Loucy (cell line): ENCODE results near the gene SOX1.

Experiments
- H2AFZ ChIP-seq: fragments of 200-600 bp; sonication (generic); 2 replicates; pipeline ENCODE4 v1.6.0; 2016; ENCODE audit warnings: antibody characterized with exemption, mild to moderate bottlenecking, low read length, moderate library complexity
- H3F3A ChIP-seq: fragments of 200-600 bp; 2 replicates; pipeline ENCODE4 v1.6.0; 2016; ENCODE audit warnings: antibody characterized with exemption, low read depth, mild to moderate bottlenecking
- H3K27me3 ChIP-seq: fragments of 200-600 bp; sonication (generic); 2 replicates; pipeline ENCODE4 v1.6.1; 2014; ENCODE audit warnings: low read length, mild to moderate bottlenecking; ENCODE audit not compliant: insufficient read depth, poor library complexity, severe bottlenecking
- H3K36me3 ChIP-seq: fragments of 200-600 bp; sonication (generic); 2 replicates; pipeline ENCODE4 v1.6.1; 2016; ENCODE audit warnings: low read length; ENCODE audit not compliant: insufficient read depth
- H3K4me1 ChIP-seq: fragments of 200-600 bp; sonication (generic); 2 replicates; pipeline ENCODE4 v1.5.1; 2014; ENCODE audit warnings: low read length, mild to moderate bottlenecking; ENCODE audit not compliant: insufficient read depth, poor library complexity, severe bottlenecking
- H3K4me2 ChIP-seq: fragments of 200-600 bp; sonication (generic); 2 replicates; pipeline ENCODE4 v1.6.0; 2014; ENCODE audit warnings: antibody characterized with exemption, low read length, low read depth, mild to moderate bottlenecking; ENCODE audit not compliant: poor library complexity, severe bottlenecking
- H3K4me3 ChIP-seq: fragments of 200-600 bp; sonication (generic); 2 replicates; pipeline ENCODE4 v1.5.1; 2014; ENCODE audit warnings: low read length, mild to moderate bottlenecking, mixed read lengths; ENCODE audit not compliant: poor library complexity, severe bottlenecking
- H3K79me2 ChIP-seq: fragments of 200-600 bp; sonication (generic); 2 replicates; pipeline ENCODE4 v1.6.1; 2014; ENCODE audit warnings: low read length; ENCODE audit not compliant: insufficient read depth
- H3K9ac ChIP-seq: fragments of 200-600 bp; sonication (generic); 2 replicates; pipeline ENCODE4 v1.6.0; 2014; ENCODE audit warnings: mild to moderate bottlenecking, low read depth, low read length, moderate library complexity; ENCODE audit not compliant: poor library complexity, severe bottlenecking
- H3K9me2 ChIP-seq: fragments of 200-600 bp; sonication (generic); replicated peaks from 2 replicates; pipeline ENCODE4 v1.6.1; 2016; ENCODE audit warnings: low read depth, low read length, mixed read lengths
- H3K9me3 ChIP-seq: fragments of 200-600 bp; sonication (generic); 2 replicates; pipeline ENCODE4 v1.6.1; 2014; ENCODE audit warnings: mild to moderate bottlenecking, antibody characterized with exemption, low read length, low read depth; ENCODE audit not compliant: insufficient read depth
- H4K20me1 ChIP-seq: fragments of 200-600 bp; sonication (generic); 2 replicates; pipeline ENCODE4 v1.6.0; 2014; ENCODE audit warnings: antibody characterized with exemption, low read length, mild to moderate bottlenecking; ENCODE audit not compliant: insufficient read depth, poor library complexity, severe bottlenecking
- EZH2phosphoT487 ChIP-seq: fragments of 200-600 bp; IDR thresholded peaks from 2 replicates; pipeline ENCODE4 v1.6.1; 2018; ENCODE audit warnings: antibody characterized with exemption, mild to moderate bottlenecking, moderate library complexity, borderline replicate concordance
- TF ChIP-seq, protein P1 (sequence below): fragments of 200-600 bp; sonication (generic); conservative IDR thresholded peaks from 2 replicates; pipeline ENCODE4 v1.5.1; 2014; ENCODE audit warnings: mild to moderate bottlenecking, antibody characterized with exemption, low read length

SOX1 gene

DNA sequence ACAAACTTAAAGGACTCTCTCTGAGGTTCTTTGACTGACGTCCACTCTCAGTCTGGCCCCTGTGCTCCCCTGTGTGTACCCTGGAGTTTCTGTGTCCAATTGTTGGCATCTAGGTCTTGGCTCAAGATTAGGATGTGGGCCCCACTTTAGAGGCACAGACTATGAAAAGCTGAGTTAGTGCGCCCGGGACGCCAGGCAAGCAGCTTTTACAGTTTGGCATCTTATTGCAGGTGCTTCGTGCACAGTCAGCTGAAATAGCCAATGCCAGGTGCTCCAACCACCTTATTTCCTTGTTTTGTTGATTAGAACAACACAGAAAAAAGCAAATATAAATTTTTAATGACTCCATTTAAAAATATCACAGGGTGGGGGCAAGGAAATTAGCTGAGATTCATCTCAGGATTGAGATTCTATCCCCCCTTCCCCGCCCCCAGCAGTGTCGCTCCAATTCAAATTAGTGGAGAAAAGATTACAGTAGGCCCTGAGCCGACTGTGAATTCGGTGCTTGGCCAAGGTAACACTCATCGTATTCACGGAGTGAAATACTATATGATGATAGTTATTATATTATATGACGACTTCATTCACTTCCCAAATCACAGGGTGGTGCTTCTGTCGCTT is 4.3 kb downstream of the SOX1 start:
- Histone ChIP-seq H3K9me3 (no peaks in the 10 kb centered on the region), H3K4me3 (no peak overlapping the region), H3K9me2 (no peaks in the 10 kb centered on the region), H3F3A (no peaks in the 10 kb centered on the region), H3K4me1 (no peaks in the 10 kb centered on the region), H3K79me2 (no peaks in the 10 kb centered on the region), H3K27me3 (no peaks in the 10 kb centered on the region), H3K36me3 (no peaks in the 10 kb centered on the region), H3K4me2 (no peak overlapping the region), H3K9ac (no peak overlapping the region), H2AFZ (no peak overlapping the region), H4K20me1 (no peaks in the 10 kb centered on the region)
- TF ChIP-seq, protein P1, sequence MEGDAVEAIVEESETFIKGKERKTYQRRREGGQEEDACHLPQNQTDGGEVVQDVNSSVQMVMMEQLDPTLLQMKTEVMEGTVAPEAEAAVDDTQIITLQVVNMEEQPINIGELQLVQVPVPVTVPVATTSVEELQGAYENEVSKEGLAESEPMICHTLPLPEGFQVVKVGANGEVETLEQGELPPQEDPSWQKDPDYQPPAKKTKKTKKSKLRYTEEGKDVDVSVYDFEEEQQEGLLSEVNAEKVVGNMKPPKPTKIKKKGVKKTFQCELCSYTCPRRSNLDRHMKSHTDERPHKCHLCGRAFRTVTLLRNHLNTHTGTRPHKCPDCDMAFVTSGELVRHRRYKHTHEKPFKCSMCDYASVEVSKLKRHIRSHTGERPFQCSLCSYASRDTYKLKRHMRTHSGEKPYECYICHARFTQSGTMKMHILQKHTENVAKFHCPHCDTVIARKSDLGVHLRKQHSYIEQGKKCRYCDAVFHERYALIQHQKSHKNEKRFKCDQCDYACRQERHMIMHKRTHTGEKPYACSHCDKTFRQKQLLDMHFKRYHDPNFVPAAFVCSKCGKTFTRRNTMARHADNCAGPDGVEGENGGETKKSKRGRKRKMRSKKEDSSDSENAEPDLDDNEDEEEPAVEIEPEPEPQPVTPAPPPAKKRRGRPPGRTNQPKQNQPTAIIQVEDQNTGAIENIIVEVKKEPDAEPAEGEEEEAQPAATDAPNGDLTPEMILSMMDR = no peak
- TF ChIP-seq EZH2phosphoT487 = no peak

DNA sequence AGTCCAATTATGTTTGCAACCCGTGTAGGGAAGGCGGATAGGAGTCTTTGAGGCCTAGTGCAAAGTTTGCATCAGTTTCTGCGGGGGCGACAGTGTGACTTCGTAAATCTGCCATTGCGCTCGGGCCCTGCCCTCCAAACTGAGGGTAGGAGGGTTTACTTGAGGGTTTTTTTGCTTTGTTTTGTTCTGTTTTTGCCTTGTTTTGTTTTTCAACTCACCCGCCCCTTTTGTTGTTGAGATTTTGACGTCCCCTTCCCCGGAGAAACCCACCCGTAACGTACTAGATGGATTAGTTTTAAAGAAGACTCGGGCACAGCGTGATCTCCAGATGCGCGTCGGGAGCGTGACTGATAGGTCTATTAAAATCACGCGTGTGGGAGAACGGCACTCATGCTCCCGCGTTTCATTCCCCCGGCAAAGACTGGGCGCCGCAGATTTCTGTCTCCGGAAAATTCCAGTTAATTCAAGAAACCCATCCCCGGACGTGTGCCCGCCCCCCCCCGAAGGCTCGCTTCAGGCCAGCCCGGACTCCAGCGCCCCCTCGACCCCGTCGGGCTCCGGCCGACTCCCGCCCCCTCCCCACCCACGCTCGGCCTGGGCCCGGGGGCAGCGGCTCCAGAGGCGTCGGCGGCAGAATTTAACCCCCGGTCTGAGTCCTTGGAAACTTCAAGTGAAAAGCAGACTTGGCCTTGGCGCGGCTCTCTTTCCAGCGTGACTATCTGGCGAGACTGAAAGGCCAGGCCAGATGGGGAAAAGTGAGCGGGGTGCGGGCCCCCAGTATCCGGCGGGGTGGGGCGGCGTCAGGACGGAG is 5.0 kb downstream of the SOX1 start:
- no peak overlapping the region for H3K9ac ChIP-seq
- no peak overlapping the region for H2AFZ ChIP-seq
- no peaks in the 10 kb centered on the region for H3K9me3 ChIP-seq
- H4K20me1 ChIP-seq = no peaks in the 10 kb centered on the region
- TF ChIP-seq, protein P1 = no peak
- no peak for TF ChIP-seq EZH2phosphoT487
- H3K4me3 ChIP-seq = no peak overlapping the region
- H3K36me3 ChIP-seq = no peaks in the 10 kb centered on the region
- no peaks in the 10 kb centered on the region for H3K9me2 ChIP-seq
- no peak overlapping the region for H3K4me2 ChIP-seq
- H3F3A ChIP-seq = no peaks in the 10 kb centered on the region
- no peaks in the 10 kb centered on the region for H3K4me1 ChIP-seq
- H3K27me3 ChIP-seq = no peaks in the 10 kb centered on the region
- H3K79me2 ChIP-seq = no peaks in the 10 kb centered on the region

GRCh38 chr13:112072534-112073244 is 5.7 kb downstream of the SOX1 start:
- no peaks in the 10 kb centered on the region for H3K9me2 ChIP-seq
- no peak overlapping the region for H3K9ac ChIP-seq
- no peaks in the 10 kb centered on the region for H3K9me3 ChIP-seq
- no peak overlapping the region for H3K4me3 ChIP-seq
- H3K4me1 ChIP-seq = no peaks in the 10 kb centered on the region
- H3F3A ChIP-seq = no peaks in the 10 kb centered on the region
- no peaks in the 10 kb centered on the region for H4K20me1 ChIP-seq
- no peaks in the 10 kb centered on the region for H3K36me3 ChIP-seq
- H2AFZ ChIP-seq = no peak overlapping the region
- no peak overlapping the region for H3K4me2 ChIP-seq
- H3K79me2 ChIP-seq = no peaks in the 10 kb centered on the region
- no peaks in the 10 kb centered on the region for H3K27me3 ChIP-seq
- TF ChIP-seq, protein P1 = no peak
- TF ChIP-seq EZH2phosphoT487 = no peak
